ENCODE data around the gene AKAP11.

Gene AKAP11

DNA sequence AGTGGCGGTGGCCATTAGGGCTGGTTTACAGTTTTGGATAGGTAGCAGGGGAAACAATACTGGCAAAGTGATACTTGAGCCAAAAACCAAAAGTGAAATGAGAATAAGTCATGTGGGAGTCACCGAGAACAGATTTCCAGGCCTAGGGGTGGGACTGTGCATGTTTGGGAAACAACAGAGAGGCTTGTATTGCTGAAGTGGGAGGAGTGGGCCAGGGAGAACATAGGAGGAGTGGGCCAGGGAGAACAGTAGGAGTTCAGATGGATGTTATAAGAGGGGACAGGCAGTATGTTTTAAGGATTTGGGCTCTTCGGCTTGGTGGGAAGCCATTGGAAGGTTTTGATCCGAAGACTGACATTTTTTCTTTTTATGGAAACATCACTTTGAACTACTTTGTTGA is 35.5 kb downstream of the AKAP11 start:
- Histone ChIP-seq H4K91ac (ENCODE audit: low read depth, low read length) (no peak overlapping the region), H3K9me3 (ENCODE audit: insufficient read depth, low read depth, low read length) (no peaks in the 10 kb centered on the region), H3K4ac (ENCODE audit: low read depth, low read length) (no peak overlapping the region), H2BK120ac (ENCODE audit: insufficient read depth, low read length, poor library complexity) (no peak overlapping the region), H4K12ac (ENCODE audit: low read depth, low read length) (no peak overlapping the region), H3K4me1 (ENCODE audit: control insufficient read depth in 1 of 2, insufficient read depth in 2 of 2, low read length in 2 of 2) (no peaks in the 10 kb centered on the region), H2AFZ (ENCODE audit: insufficient read depth, low read length, poor library complexity) (no peak overlapping the region), H4K8ac (ENCODE audit: low read depth, low read length) (no peak overlapping the region), H3K23ac (ENCODE audit: low read length) (no peak overlapping the region), H2BK5ac (ENCODE audit: low read depth, low read length, poor library complexity) (no peak overlapping the region), H3K14ac (ENCODE audit: low read length) (no peak overlapping the region), H3K9ac (ENCODE audit: low read length) (no peak overlapping the region), H2BK12ac (ENCODE audit: low read length) (no peak overlapping the region), H2AK5ac (ENCODE audit: low read length) (no peak overlapping the region), H3K27me3 (ENCODE audit: insufficient read depth, low read length) (no peaks in the 10 kb centered on the region), H3K27ac (ENCODE audit: low read depth, low read length) (no peak overlapping the region), H3K4me2 (ENCODE audit: low read length) (no peak overlapping the region), H3K18ac (ENCODE audit: low read length) (no peak overlapping the region), H3K79me1 (ENCODE audit: low read length) (no peaks in the 10 kb centered on the region), H3K4me3 (ENCODE audit: low read depth, low read length) (no peak overlapping the region), H3K79me2 (ENCODE audit: control insufficient read depth, insufficient read depth, low read length, poor library complexity) (no peaks in the 10 kb centered on the region), H3K36me3 (ENCODE audit: control insufficient read depth in 1 of 2, insufficient read depth in 2 of 2, low read length in 2 of 2) (peaks cover 2% of the 10 kb centered on the region in 2 experiments)
- WGBS (ENCODE audit: extremely low coverage, insufficient coverage, insufficient read length) = no CpG with 5 or more reads among the region's 4 CpGs
- no peak for DNase-seq

DNA sequence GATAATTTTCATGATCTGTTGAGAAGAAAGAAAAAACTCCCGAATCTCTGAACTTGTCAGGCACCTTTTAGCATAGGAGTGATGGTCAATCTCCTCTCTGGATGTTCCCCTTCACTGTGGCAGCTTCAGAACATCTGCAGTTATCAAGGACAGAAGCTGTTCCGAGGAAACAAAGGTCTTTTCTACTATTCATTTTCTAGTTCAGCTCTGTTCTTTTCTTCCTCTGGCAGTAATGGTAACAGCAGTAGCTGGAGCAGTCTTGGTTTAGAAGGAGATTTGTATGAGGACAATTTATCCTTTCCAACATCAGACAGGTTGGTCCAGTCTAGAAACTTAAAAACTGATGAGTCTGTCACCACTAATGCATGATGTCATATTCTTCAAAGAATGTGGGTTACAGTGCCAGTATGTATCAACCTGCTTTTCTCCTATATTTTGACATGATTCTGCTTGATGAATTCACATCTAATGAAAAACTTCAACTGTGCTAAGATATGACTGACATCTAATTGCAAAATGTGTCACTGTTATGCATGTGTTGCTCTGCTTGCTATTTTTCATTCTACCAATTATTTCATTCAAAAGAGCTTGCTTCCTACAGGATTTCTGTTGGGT is 41.0 kb downstream of the AKAP11 start:
- Histone ChIP-seq H3K4ac (ENCODE audit: low read depth, low read length) (no peak overlapping the region), H2BK12ac (ENCODE audit: low read length) (no peak overlapping the region), H3K36me3 (ENCODE audit: control insufficient read depth in 1 of 2, insufficient read depth in 2 of 2, low read length in 2 of 2) (peaks cover 0 to 4% of the 10 kb centered on the region in 2 experiments), H4K12ac (ENCODE audit: low read depth, low read length) (no peak overlapping the region), H2AK5ac (ENCODE audit: low read length) (no peak overlapping the region), H3K4me1 (ENCODE audit: control insufficient read depth in 1 of 2, insufficient read depth in 2 of 2, low read length in 2 of 2) (no peaks in the 10 kb centered on the region), H3K27me3 (ENCODE audit: insufficient read depth, low read length) (no peaks in the 10 kb centered on the region), H3K4me3 (ENCODE audit: low read depth, low read length) (no peak overlapping the region), H3K9me3 (ENCODE audit: insufficient read depth, low read depth, low read length) (no peaks in the 10 kb centered on the region), H2BK120ac (ENCODE audit: insufficient read depth, low read length, poor library complexity) (no peak overlapping the region), H4K8ac (ENCODE audit: low read depth, low read length) (no peak overlapping the region), H2BK5ac (ENCODE audit: low read depth, low read length, poor library complexity) (no peak overlapping the region), H3K14ac (ENCODE audit: low read length) (no peak overlapping the region), H3K79me2 (ENCODE audit: control insufficient read depth, insufficient read depth, low read length, poor library complexity) (no peaks in the 10 kb centered on the region), H3K9ac (ENCODE audit: low read length) (no peak overlapping the region), H3K79me1 (ENCODE audit: low read length) (no peaks in the 10 kb centered on the region), H3K27ac (ENCODE audit: low read depth, low read length) (no peak overlapping the region), H3K4me2 (ENCODE audit: low read length) (no peak overlapping the region), H4K91ac (ENCODE audit: low read depth, low read length) (no peak overlapping the region), H3K18ac (ENCODE audit: low read length) (no peak overlapping the region), H2AFZ (ENCODE audit: insufficient read depth, low read length, poor library complexity) (no peak overlapping the region), H3K23ac (ENCODE audit: low read length) (no peak overlapping the region)
- no CpG with 5 or more reads among the region's 2 CpGs for WGBS (ENCODE audit: extremely low coverage, insufficient coverage, insufficient read length)
- no peak for DNase-seq

DNA sequence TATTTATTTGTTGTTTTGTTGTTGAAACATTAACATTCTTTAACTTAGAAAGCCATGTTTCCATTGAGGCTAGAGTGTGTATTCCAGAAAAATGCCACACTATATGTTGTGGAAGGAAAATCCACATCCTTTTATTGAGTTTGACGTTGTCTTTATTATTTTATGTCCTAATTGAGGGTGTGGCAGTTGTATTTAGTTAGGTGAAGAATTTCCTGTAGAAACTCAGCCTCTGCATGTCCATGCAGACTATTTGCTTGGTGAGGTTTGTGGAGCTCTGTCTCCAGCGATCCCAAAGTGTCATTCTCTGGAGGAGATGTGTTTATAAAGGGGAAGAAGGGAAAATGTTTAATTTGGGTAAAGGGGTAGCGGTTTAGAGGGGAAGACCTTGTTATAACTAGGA is 46.6 kb downstream of the AKAP11 start:
- Histone ChIP-seq H3K4me2 (ENCODE audit: low read length) (no peak overlapping the region), H3K14ac (ENCODE audit: low read length) (no peak overlapping the region), H3K4me1 (ENCODE audit: control insufficient read depth in 1 of 2, insufficient read depth in 2 of 2, low read length in 2 of 2) (peaks cover 0 to 3% of the 10 kb centered on the region in 2 experiments), H3K79me2 (ENCODE audit: control insufficient read depth, insufficient read depth, low read length, poor library complexity) (no peaks in the 10 kb centered on the region), H2BK5ac (ENCODE audit: low read depth, low read length, poor library complexity) (no peak overlapping the region), H3K79me1 (ENCODE audit: low read length) (no peaks in the 10 kb centered on the region), H4K91ac (ENCODE audit: low read depth, low read length) (no peak overlapping the region), H3K23ac (ENCODE audit: low read length) (no peak overlapping the region), H3K27me3 (ENCODE audit: insufficient read depth, low read length) (no peaks in the 10 kb centered on the region), H4K12ac (ENCODE audit: low read depth, low read length) (no peak overlapping the region), H3K36me3 (ENCODE audit: control insufficient read depth in 1 of 2, insufficient read depth in 2 of 2, low read length in 2 of 2) (peaks cover 0 to 4% of the 10 kb centered on the region in 2 experiments), H3K4me3 (ENCODE audit: low read depth, low read length) (no peak overlapping the region), H3K27ac (ENCODE audit: low read depth, low read length) (no peak overlapping the region), H3K18ac (ENCODE audit: low read length) (no peak overlapping the region), H2BK120ac (ENCODE audit: insufficient read depth, low read length, poor library complexity) (no peak overlapping the region), H2AK5ac (ENCODE audit: low read length) (no peak overlapping the region), H3K4ac (ENCODE audit: low read depth, low read length) (no peak overlapping the region), H3K9ac (ENCODE audit: low read length) (no peak overlapping the region), H4K8ac (ENCODE audit: low read depth, low read length) (no peak overlapping the region), H3K9me3 (ENCODE audit: insufficient read depth, low read depth, low read length) (no peaks in the 10 kb centered on the region), H2AFZ (ENCODE audit: insufficient read depth, low read length, poor library complexity) (no peak overlapping the region), H2BK12ac (ENCODE audit: low read length) (peak overlapping the region; percentile 13)
- 100% methylated on average over 1 of the region's 3 CpGs for WGBS (ENCODE audit: extremely low coverage, insufficient coverage, insufficient read length)
- no peak for DNase-seq

DNA sequence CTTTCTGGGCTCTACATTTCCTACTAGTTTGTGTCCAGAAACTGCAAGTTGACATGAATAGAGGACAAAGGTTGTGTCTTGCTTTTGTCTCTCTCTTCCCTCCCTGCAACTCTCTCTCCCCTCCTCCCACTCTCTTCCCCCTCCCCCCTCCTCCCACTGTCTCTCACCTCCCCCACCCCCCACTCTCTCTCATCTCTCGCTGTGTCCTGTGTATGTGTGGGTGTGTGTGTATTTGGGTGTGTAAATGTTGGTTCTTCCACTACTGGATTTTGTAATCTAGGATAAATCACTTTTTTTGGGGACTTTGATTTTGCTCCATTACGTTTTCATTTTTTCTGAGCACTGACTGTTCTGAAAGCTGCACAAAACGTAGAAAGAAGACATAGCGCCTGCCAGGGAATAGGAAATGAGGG is 48.4 kb downstream of the AKAP11 start:
- Histone ChIP-seq H3K18ac (ENCODE audit: low read length) (no peak overlapping the region), H3K27ac (ENCODE audit: low read depth, low read length) (no peak overlapping the region), H3K27me3 (ENCODE audit: insufficient read depth, low read length) (no peaks in the 10 kb centered on the region), H3K4ac (ENCODE audit: low read depth, low read length) (no peak overlapping the region), H3K4me2 (ENCODE audit: low read length) (no peak overlapping the region), H3K79me1 (ENCODE audit: low read length) (no peaks in the 10 kb centered on the region), H3K9ac (ENCODE audit: low read length) (no peak overlapping the region), H2BK5ac (ENCODE audit: low read depth, low read length, poor library complexity) (no peak overlapping the region), H3K4me3 (ENCODE audit: low read depth, low read length) (no peak overlapping the region), H2BK120ac (ENCODE audit: insufficient read depth, low read length, poor library complexity) (no peak overlapping the region), H3K9me3 (ENCODE audit: insufficient read depth, low read depth, low read length) (no peaks in the 10 kb centered on the region), H3K36me3 (ENCODE audit: control insufficient read depth in 1 of 2, insufficient read depth in 2 of 2, low read length in 2 of 2) (peaks cover 0 to 4% of the 10 kb centered on the region in 2 experiments), H3K14ac (ENCODE audit: low read length) (no peak overlapping the region), H2BK12ac (ENCODE audit: low read length) (peak overlapping the region; percentile 14), H3K79me2 (ENCODE audit: control insufficient read depth, insufficient read depth, low read length, poor library complexity) (no peaks in the 10 kb centered on the region), H3K23ac (ENCODE audit: low read length) (no peak overlapping the region), H4K12ac (ENCODE audit: low read depth, low read length) (no peak overlapping the region), H4K8ac (ENCODE audit: low read depth, low read length) (no peak overlapping the region), H3K4me1 (ENCODE audit: control insufficient read depth in 1 of 2, insufficient read depth in 2 of 2, low read length in 2 of 2) (peaks cover 0 to 3% of the 10 kb centered on the region in 2 experiments), H2AFZ (ENCODE audit: insufficient read depth, low read length, poor library complexity) (no peak overlapping the region), H2AK5ac (ENCODE audit: low read length) (no peak overlapping the region), H4K91ac (ENCODE audit: low read depth, low read length) (no peak overlapping the region)
- WGBS (ENCODE audit: extremely low coverage, insufficient coverage, insufficient read length) = no CpG with 5 or more reads among the region's 4 CpGs
- no peak for DNase-seq
